ENCODE measurements around the gene GNB1. TPM values are rescaled to one million over a fixed set of nuclear protein-coding genes. Genes with fewer than 3 reads are reported as not detected.

The GNB1 gene
- total and polyA plus RNA-seq, 2 of the 4 experiments (the other 2 are of a cell fraction): 73.5 to 371 TPM

GRCh38 chr1:1875932-1876331, 15.0 kb downstream of the GNB1 start:
- Histone ChIP-seq H2AK5ac (ENCODE audit: low read depth, low read length) (no peak overlapping the region), H3K4me1 (ENCODE audit: control insufficient read depth, insufficient read depth, low read length) (peaks cover 21% of the 10 kb centered on the region), H4K8ac (ENCODE audit: low read depth in 2 of 2, low read length in 2 of 2) (no peak overlapping the region), H2BK5ac (ENCODE audit: low read depth, low read length, poor library complexity, severe bottlenecking) (no peak overlapping the region), H3K14ac (replicated peaks; ENCODE audit: low read depth, low read length) (no peak overlapping the region), H3K9me3 (ENCODE audit: control insufficient read depth, insufficient read depth, low read length) (no peaks in the 10 kb centered on the region), H2BK20ac (ENCODE audit: low read depth, low read length) (no peak overlapping the region), H3K18ac (ENCODE audit: low read depth, low read length) (no peak overlapping the region), H3K79me1 (ENCODE audit: low read depth in 1 of 2, low read length in 2 of 2) (peaks cover 0 to 70% of the 10 kb centered on the region in 2 experiments; a peak in 2 of 4 replicates), H2BK15ac (ENCODE audit: low read depth, low read length) (no peak overlapping the region), H3K9ac (ENCODE audit: low read depth, low read length) (no peak overlapping the region), H2AK9ac (replicated peaks; ENCODE audit: low read depth, low read length, poor library complexity) (no peak overlapping the region), H3K56ac (ENCODE audit: extremely low read depth, insufficient read depth, low read length) (no peak overlapping the region), H3K27me3 (ENCODE audit: control insufficient read depth, insufficient read depth, low read length) (no peaks in the 10 kb centered on the region), H3K4me3 (ENCODE audit: insufficient read depth, low read depth, low read length) (no peak overlapping the region), H3K23ac (ENCODE audit: low read depth, low read length) (no peak overlapping the region), H4K20me1 (ENCODE audit: insufficient read depth, low read length) (peaks cover 100% of the 10 kb centered on the region), H2AFZ (replicated peaks; ENCODE audit: low read length, poor library complexity) (no peak overlapping the region), H4K91ac (ENCODE audit: insufficient read depth, low read depth, low read length) (no peak overlapping the region), H2BK120ac (ENCODE audit: low read depth, low read length) (no peak overlapping the region), H3K27ac (ENCODE audit: insufficient read depth, low read length) (no peak overlapping the region), H3K4ac (ENCODE audit: low read depth, low read length) (no peak overlapping the region), H3K4me2 (ENCODE audit: low read depth, low read length) (no peak overlapping the region), H3K36me3 (ENCODE audit: control insufficient read depth, insufficient read depth, low read length) (peaks cover 32% of the 10 kb centered on the region), H4K5ac (ENCODE audit: low read depth, low read length) (no peak overlapping the region), H3K9me1 (ENCODE audit: insufficient read depth, low read length) (peaks cover 64% of the 10 kb centered on the region)
- intact Hi-C loops (cut with micrococcal nuclease) (no loop called here), in situ Hi-C loops (cut with MboI; ENCODE audit: low sequenced_read_pairs) (no loop called here), dilution Hi-C loops (cut with HindIII; ENCODE audit: low sequenced_read_pairs, unreplicated experiment) (no loop called here)
- no CpG with 5 or more reads among the region's 1 CpG for WGBS, 2 experiments (ENCODE audit: extremely low coverage in 2 of 2, insufficient read length in 1 of 2)
- no peak for DNase-seq
- BruUV-seq (replicated peaks): no TSS peak
- ChIA-PET CTCF (no interaction called here), POLR2A (ENCODE audit: unreplicated experiment) (no interaction called here)
- TF ChIP-seq MAZ (IDR thresholded peaks at IDR 0.05; ENCODE audit: borderline replicate concordance, low read depth, low read length): no peak
- no peak for TF ChIP-seq RAD21 (IDR thresholded peaks at IDR 0.05; ENCODE audit: low read length)
- ATAC-seq (ENCODE audit: low read depth): no peak

All from IMR-90 (cell line).